ENCODE results near the gene PROM2.

GRCh38 chr2:95282458-95282857, 8.2 kb downstream of the PROM2 start:
- no peak for TF ChIP-seq CTCF (conservative IDR thresholded peaks at IDR 0.05; ENCODE audit: low read depth, low read length)
- no peak for TF ChIP-seq EZH2 (IDR thresholded peaks at IDR 0.05; ENCODE audit: low read length, unreplicated experiment)
- TF ChIP-seq EZH2phosphoT487 (IDR thresholded peaks at IDR 0.05; ENCODE audit: borderline replicate concordance, low read length), result no peak

Data from PC-3 (cell line).